ENCODE results near the gene MAPRE3. TPM values are rescaled to one million over a fixed set of nuclear protein-coding genes. Genes with fewer than 3 reads are reported as not detected.

The MAPRE3 gene
- total RNA-seq, 4 donors from 2014 or later = 16.8 to 64.7 (median 32.9) TPM

GRCh38 chr2:26950246-26950645 lies 20.2 kb upstream of the MAPRE3 start:
- DNase-seq = no peak
- H3K27ac ChIP-seq = no peak overlapping the region
- no peak overlapping the region for H3K4me3 ChIP-seq
- in situ Hi-C loops (cut with MboI; ENCODE audit: low pct_ligation_motif_present in 1 of 4, low pct_unique_long_range_greater_than_20kb in 1 of 4, low sequenced_read_pairs in 3 of 4) (loop anchor here in 3 of 4 donors (25.0 kb wide), 2 partner anchors 137 to 337 kb away; partner anchors contain the start of genes DNAJC5G (in 3 of the 3), EMILIN1 (in 3 of the 3), KHK (in 3 of the 3) and TRIM54 (in 3 of the 3)), intact Hi-C loops (cut with DNase I; ENCODE audit: low total_unique reads) (no loop called here)
- H3K27me3 ChIP-seq = peaks cover 25% of the 10 kb centered on the region
- 83% methylated on average over 4 to 5 of the region's 5 CpGs for WGBS, 2 donors (ENCODE audit: low coverage in 1 of 2)
- H3K4me1 ChIP-seq = peaks cover 0 to 8% (median 0%) of the 10 kb centered on the region in 4 donors
- no peaks in the 10 kb centered on the region for H3K36me3 ChIP-seq
- H3K9me3 ChIP-seq = no peaks in the 10 kb centered on the region
- TF ChIP-seq CTCF (IDR thresholded peaks at IDR 0.05) (no peak), EP300 (IDR thresholded peaks at IDR 0.05; ENCODE audit: low read depth) (no peak)

- Histone ChIP-seq H3K27ac (no peak overlapping the region), H3K36me3 (no peaks in the 10 kb centered on the region), H3K27me3 (peaks cover 32% of the 10 kb centered on the region), H3K4me3 (no peak overlapping the region), H3K9me3 (no peaks in the 10 kb centered on the region), H3K4me1 (peaks cover 0 to 8% (median 0%) of the 10 kb centered on the region in 4 donors)
- DNase-seq = no peak
- TF ChIP-seq CTCF (IDR thresholded peaks at IDR 0.05) = no peak
- TF ChIP-seq EP300 (IDR thresholded peaks at IDR 0.05; ENCODE audit: low read depth) = no peak
- no peak for TF ChIP-seq POLR2A (IDR thresholded peaks at IDR 0.05)
- no peak for TF ChIP-seq POLR2AphosphoS5 (IDR thresholded peaks at IDR 0.05)
- in situ Hi-C loops (cut with MboI; ENCODE audit: low pct_ligation_motif_present in 1 of 4, low pct_unique_long_range_greater_than_20kb in 1 of 4, low sequenced_read_pairs in 3 of 4) (loop anchor here in 3 of 4 donors (25.0 kb wide), 2 partner anchors 136 to 336 kb away; partner anchors contain the start of genes DNAJC5G (in 3 of the 3), EMILIN1 (in 3 of the 3), KHK (in 3 of the 3) and TRIM54 (in 3 of the 3)), intact Hi-C loops (cut with DNase I; ENCODE audit: low total_unique reads) (no loop called here)
- 76 to 78% methylated on average over 3 of the region's 3 CpGs for WGBS, 2 donors (ENCODE audit: low coverage in 1 of 2)
Measured at GRCh38 chr2:26951236-26951635, 19.2 kb upstream of the MAPRE3 start.

GRCh38 chr2:26952374-26952773 lies 18.1 kb upstream of the MAPRE3 start:
- DNase-seq = no peak
- Histone ChIP-seq H3K27me3 (peaks cover 41% of the 10 kb centered on the region), H3K27ac (no peak overlapping the region), H3K36me3 (no peaks in the 10 kb centered on the region), H3K4me1 (peaks cover 0 to 4% (median 0%) of the 10 kb centered on the region in 4 donors), H3K4me3 (no peak overlapping the region), H3K9me3 (no peaks in the 10 kb centered on the region)
- TF ChIP-seq POLR2A (IDR thresholded peaks at IDR 0.05) (no peak), EP300 (IDR thresholded peaks at IDR 0.05; ENCODE audit: low read depth) (no peak), POLR2AphosphoS5 (IDR thresholded peaks at IDR 0.05) (no peak), CTCF (IDR thresholded peaks at IDR 0.05) (no peak)
- intact Hi-C loops (cut with DNase I; ENCODE audit: low total_unique reads) (no loop called here), in situ Hi-C loops (cut with MboI; ENCODE audit: low pct_ligation_motif_present in 1 of 4, low pct_unique_long_range_greater_than_20kb in 1 of 4, low sequenced_read_pairs in 3 of 4) (loop anchor here in 3 of 4 donors (25.0 kb wide), 2 partner anchors 135 to 335 kb away; partner anchors contain the start of genes DNAJC5G (in 3 of the 3), EMILIN1 (in 3 of the 3), KHK (in 3 of the 3) and TRIM54 (in 3 of the 3))
- WGBS, 2 donors (ENCODE audit: low coverage in 1 of 2) = 75 to 82% methylated on average over 4 of the region's 4 CpGs

DNA sequence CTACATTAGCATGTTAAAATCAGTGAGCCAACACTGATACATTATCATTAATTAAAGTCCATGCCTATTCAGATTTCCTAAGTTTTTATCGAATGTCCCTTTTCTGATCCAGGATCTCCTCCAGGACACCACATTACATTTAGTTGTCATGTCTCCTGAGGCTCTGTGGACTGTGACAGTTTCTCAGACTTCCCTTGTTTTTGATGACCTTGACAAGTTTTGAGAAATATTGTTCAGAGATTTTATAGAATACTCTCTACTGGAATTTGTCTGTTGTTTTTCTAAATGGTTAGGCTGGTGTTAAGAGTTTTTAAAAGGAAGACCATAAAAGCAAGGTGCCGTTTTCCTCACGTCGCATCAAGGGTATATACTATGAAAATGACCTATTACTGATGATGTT lies 16.3 kb upstream of the MAPRE3 start:
- WGBS, 2 donors (ENCODE audit: low coverage in 1 of 2) = 78 to 85% methylated on average over 4 of the region's 4 CpGs
- in situ Hi-C loops (cut with MboI; ENCODE audit: low pct_ligation_motif_present in 1 of 4, low pct_unique_long_range_greater_than_20kb in 1 of 4, low sequenced_read_pairs in 3 of 4) = loop anchor here in 3 of 4 donors (25.0 kb wide), 2 partner anchors 133 to 333 kb away; partner anchors contain the start of genes DNAJC5G (in 3 of the 3), EMILIN1 (in 3 of the 3), KHK (in 3 of the 3) and TRIM54 (in 3 of the 3)
- Histone ChIP-seq H3K4me3 (no peak overlapping the region), H3K27ac (no peak overlapping the region), H3K27me3 (peaks cover 44% of the 10 kb centered on the region), H3K36me3 (no peaks in the 10 kb centered on the region), H3K9me3 (no peaks in the 10 kb centered on the region), H3K4me1 (no peaks in the 10 kb centered on the region)
- DNase-seq = no peak
- TF ChIP-seq EP300 (IDR thresholded peaks at IDR 0.05; ENCODE audit: low read depth) (no peak), POLR2A (IDR thresholded peaks at IDR 0.05) (no peak), CTCF (IDR thresholded peaks at IDR 0.05) (no peak), POLR2AphosphoS5 (IDR thresholded peaks at IDR 0.05) (no peak)
- intact Hi-C loops (cut with DNase I; ENCODE audit: low total_unique reads) = no loop called here

Data from transverse colon (tissue), 4 donors.